GM18499 (cell line): ENCODE results near the gene SPATS2.
"Not testable (repeated sequence)": the region's sequence is repeated elsewhere in the genome, so short reads cannot be mapped to it uniquely, and the experiment has no call there.

Experiments used
- ATAC-seq: cut with Tn5 transposase; IDR thresholded peaks from one replicate; pipeline ENCODE4 v1.9.1; 2021; ENCODE audit warnings: moderate number of reproducible peaks; ENCODE audit not compliant: insufficient read depth, unreplicated experiment

The SPATS2 gene

DNA sequence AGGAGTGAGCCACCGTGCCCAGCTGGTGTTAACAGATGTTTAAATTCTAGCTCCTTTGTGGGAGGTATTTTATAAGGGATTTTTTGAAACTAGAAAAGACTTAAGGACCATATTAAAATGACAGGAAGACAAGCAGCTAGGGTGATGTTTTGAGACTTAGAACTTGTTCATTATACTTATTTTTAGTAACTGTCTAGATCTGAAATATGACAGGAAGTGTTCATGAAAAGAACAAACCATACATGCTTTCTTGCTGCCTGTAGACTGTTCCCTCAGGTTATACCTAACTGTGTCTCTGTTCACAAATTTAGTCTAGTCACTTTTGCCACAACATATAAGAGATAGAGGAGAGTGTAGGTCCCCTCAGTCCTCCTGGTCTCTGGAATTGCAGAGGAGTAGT, 134.6 kb downstream of the SPATS2 start:
- no peak for ATAC-seq

DNA sequence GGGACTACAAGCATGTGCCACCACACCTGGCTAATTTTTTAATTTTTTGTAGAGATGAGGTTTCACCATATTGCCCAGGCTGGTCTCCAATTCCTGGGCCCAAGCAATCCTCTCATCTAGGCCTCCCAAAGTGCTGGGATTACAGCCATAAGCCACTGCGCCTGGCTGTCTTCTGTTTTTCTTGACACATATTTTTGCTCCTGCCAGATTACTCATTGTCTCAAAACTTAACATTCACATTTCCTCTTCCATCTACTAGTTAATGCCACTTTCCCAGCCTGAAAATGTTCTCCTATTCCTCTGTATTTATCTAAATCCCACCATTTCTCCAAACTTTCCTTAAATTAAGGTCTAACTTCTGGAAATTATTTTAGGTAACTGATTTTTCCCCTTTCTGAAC, 135.3 kb downstream of the SPATS2 start:
- ATAC-seq = no peak

DNA sequence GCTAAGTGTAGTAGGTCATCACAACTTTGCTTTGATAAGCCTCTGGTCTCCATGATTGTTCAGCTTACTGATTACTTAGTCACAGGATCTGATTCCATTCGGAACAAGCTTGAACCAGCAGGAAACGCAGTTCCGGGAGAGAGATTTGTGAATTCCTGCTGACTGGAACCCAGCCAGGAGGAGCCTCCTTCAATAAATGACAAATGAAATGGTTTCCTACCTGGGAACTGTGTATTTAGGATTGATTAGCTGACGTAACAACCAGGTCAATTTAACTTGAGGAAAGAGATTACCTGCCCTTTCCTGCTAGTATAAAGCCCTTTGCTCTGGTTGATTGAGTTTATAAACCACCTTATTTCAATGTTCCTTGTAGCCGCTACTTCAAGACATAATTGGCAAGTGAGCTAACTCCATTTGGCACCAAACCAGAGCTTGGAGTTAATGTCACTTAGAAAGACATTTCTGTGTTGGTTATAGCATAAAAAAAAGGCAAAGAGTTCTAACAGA, 136.5 kb downstream of the SPATS2 start:
- ATAC-seq = no peak

DNA sequence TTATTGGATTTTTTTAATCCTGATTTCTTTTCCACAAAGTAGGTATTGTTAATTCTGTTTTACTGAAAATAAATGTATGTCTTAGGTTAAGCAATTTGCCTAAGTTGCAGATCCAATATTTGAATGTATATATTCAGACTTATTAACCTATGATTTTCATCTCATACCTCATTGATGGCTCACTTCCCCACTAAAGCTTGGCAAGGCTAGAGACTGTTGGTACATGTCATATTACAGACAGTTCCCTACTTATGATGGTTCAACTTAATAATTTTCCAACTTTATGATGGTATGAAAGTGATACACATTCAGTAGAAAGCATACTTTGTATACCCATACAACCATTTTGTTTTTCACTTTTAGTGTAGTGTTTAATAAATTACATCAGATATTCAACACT, 138.4 kb downstream of the SPATS2 start:
- ATAC-seq = no peak

- no peak for ATAC-seq
These were observed 139.9 kb downstream of the SPATS2 start for GRCh38 chr12:49507139-49507538.

- ATAC-seq = not testable (repeated sequence)
These were observed 142.4 kb downstream of the SPATS2 start for GRCh38 chr12:49509681-49510080.

DNA sequence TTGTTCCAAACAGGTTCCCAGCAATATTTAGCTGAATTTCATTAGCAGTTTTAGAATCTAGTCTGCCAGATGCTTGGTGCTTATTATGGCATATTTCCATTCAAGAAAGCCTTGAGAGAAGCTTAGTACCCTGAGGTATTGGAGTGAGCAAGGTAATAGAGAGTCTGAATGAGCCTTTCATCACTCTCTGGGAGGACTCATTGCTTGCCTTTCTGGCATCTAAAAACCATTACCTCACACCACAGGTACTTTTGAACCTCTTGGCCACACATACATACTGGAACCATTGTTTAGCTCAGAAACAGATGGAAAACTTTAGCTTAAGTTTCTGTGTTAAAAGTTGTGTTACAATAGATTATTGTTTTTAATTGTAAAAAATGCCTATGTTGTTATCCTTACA, 144.1 kb downstream of the SPATS2 start:
- no peak for ATAC-seq

- no peak for ATAC-seq
These were observed 145.3 kb downstream of the SPATS2 start for GRCh38 chr12:49512546-49512945.

DNA sequence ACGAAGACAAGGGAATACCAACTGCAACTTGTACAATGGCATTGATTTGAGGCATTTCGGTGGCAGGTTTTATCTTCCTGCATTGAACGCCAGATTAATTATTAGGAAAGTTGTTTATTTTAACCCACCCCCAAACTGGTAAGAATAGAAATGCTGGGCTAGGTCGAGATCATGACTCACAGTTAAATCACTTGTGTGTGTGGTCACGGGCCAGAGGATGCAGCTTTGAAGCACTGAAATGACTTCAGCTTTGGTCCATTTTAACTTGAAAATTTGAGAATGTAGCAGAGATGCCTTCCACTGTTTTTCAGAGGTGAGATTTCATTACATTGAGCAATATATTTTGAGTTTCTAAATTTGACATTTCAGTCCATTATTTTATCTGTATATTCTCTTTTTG, 148.0 kb downstream of the SPATS2 start:
- ATAC-seq = no peak

- ATAC-seq = no peak
These were observed 151.8 kb downstream of the SPATS2 start for GRCh38 chr12:49518914-49519573.

DNA sequence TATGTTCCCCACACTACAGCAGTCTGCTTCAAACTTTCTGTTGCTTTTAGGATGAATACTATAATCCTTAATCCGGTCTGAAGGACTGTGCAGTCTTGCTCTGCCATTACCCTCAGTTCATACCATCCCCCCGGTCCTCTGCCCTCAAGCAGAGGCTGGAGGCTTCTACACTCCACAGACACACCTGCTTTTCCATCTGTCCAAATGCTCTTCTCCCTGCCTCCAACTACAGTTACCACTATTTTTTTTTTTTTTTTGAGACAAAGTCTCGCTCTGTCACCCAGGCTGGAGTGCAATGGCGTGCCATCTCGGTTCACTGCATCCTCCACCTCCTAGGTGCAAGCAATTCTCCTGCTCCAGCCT, 152.3 kb downstream of the SPATS2 start:
- ATAC-seq = no peak

- ATAC-seq = no peak
These were observed 154.1 kb downstream of the SPATS2 start for GRCh38 chr12:49521389-49521788.

GRCh38 chr12:49524660-49525324, 157.5 kb downstream of the SPATS2 start:
- no peak for ATAC-seq

DNA sequence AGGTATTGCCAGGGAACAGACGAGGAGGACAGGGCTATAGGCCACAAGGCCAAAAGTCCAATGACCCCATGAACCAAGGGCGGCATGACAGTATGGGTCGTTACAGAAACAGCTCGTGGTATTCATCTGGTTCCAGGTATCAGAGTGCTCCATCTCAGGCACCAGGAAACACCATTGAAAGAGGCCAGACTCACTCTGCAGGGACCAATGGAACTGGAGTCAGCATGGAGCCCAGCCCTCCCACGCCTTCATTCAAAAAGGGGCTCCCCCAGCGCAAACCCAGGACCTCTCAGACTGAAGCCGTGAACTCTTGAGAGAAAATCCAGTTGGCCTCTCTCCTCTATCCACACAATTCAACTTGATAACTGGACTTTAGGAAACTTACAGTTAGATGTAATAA, 158.7 kb downstream of the SPATS2 start:
- ATAC-seq = no peak

DNA sequence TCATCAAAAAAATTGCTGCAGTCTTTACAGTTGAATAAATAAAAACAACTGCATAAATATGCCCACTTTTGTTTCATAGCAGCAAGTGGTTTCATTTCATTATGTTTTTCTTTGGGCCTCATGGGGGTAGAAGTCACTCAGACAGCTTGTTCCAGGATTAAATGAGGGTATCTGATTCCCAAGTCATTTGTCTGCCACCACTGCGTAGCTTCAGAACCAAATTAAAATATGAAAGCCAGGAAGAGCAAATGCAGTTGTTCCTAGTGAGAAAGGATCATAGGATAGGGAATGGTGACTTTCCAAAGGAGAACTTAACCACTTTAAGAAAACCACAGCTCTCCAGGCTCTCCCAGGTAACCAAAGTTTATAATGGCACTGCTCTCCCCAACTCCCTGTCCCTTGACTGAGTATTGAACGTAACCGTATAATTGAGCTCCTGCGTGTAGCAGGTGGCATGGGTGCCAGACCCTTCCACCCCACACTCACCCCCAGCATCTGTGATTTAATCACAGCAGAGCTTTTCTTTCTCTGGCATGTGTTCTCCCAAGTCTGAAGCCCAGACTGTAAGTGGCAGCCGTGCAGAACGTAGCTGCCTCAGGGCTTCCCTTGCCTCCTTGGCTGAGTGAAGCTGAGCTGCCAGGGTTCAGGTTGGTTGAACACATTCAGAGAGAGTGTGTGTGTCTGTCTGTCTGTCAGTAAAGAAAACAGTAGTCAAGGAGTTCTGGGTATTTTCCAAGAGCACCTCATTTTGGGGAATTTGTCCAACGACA, 160.3 kb downstream of the SPATS2 start:
- ATAC-seq = no peak

DNA sequence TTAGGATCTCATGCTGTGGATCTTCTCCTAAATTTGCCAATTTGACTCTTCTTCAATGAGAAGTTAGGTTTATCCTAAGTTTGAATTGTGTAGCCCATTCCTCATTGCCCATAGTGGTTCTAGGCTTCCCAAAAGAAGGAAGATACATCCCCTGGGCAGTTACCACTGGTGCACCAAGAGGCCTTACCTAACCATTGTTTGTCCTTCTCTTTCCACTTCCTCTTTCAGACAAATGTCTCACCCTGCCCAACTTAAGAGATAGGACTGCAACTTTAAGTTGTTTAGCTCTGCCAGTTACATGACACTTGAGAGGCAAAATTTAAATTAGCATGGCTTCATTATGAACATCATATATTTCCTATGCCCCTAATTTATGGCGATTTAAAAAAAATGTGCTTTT, 162.2 kb downstream of the SPATS2 start:
- ATAC-seq = no peak

DNA sequence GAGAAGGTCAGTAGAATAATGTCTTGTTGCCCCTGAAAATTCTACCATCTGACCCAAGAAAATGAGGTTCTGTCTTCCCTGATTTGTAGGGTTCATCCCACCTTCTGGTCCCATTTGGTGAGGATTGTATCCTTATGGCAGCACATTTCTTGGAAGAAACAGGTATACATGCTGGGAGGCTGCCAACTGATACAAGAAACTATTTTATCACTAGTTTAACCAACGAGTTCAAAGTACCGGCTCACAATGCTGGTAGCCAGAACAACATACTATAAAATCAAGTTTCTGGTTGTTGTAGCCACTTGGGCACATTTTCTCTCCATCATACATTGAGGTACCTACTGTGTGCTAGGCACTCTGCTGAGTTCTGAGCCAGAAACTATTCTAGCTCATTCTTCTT, 164.5 kb downstream of the SPATS2 start:
- no peak for ATAC-seq

DNA sequence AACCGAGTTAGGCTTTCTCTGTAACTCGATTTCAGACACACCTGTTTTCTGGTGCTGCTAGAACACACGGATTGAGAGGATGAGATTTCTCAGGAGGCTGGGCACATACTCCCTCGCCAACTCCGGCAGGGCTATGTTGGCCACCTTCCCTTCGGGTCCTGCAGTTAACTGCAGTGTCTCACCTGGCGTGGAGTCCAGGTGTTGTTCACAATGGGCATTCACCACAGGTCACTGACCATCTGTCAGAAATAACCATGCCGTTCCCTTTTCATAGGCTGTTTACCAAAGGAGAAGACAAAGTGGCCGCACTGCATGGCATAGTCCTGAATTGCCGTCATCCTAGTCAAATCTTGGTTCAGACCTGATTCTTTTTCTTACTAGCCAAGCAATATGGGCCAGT, 166.1 kb downstream of the SPATS2 start:
- no peak for ATAC-seq

GRCh38 chr12:49534122-49534521, 166.9 kb downstream of the SPATS2 start:
- ATAC-seq = not testable (repeated sequence)

- no peak for ATAC-seq
These were observed 167.5 kb downstream of the SPATS2 start for GRCh38 chr12:49534731-49535278.

- no peak for ATAC-seq
These were observed 168.8 kb downstream of the SPATS2 start for GRCh38 chr12:49535921-49536525.
